ENCODE measurements around the gene TBK1.
"Not testable (repeated sequence)": the region's sequence is repeated elsewhere in the genome, so short reads cannot be mapped to it uniquely, and the experiment has no call there.

Gene TBK1

DNA sequence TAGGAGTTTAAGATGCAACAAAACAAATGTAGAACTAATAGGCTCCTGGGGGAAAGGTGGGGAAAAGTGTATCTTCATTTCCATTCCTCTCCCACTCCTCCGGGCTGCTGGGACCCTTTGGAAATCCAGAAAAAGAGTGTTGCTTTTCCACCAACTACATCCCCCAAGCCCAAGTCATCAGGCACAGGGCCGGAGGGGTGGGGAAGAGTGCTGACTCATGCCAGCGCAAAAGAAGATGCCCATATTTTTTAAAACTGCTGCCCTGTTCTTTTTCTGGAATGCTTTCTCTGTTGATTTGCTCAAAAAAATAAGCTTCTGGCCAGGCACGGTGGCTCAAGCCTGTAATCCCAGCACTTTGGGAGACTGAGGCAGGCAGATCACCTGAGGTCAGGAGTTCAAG lies 70.9 kb downstream of the TBK1 start:
- TF ChIP-seq, protein P1, sequence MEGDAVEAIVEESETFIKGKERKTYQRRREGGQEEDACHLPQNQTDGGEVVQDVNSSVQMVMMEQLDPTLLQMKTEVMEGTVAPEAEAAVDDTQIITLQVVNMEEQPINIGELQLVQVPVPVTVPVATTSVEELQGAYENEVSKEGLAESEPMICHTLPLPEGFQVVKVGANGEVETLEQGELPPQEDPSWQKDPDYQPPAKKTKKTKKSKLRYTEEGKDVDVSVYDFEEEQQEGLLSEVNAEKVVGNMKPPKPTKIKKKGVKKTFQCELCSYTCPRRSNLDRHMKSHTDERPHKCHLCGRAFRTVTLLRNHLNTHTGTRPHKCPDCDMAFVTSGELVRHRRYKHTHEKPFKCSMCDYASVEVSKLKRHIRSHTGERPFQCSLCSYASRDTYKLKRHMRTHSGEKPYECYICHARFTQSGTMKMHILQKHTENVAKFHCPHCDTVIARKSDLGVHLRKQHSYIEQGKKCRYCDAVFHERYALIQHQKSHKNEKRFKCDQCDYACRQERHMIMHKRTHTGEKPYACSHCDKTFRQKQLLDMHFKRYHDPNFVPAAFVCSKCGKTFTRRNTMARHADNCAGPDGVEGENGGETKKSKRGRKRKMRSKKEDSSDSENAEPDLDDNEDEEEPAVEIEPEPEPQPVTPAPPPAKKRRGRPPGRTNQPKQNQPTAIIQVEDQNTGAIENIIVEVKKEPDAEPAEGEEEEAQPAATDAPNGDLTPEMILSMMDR (IDR thresholded peaks at IDR 0.05; ENCODE audit: low read depth, low read length) = no peak
- peak; percentile 15 for DNase-seq (ENCODE audit: low read depth, low spot score)
- H3K4me3 ChIP-seq (ENCODE audit: low read depth, low read length) = no peak overlapping the region
- in situ Hi-C loops (cut with HindIII; ENCODE audit: low sequenced_read_pairs) = no loop called here

GRCh38 chr12:64523565-64524444 lies 71.9 kb downstream of the TBK1 start:
- H3K4me3 ChIP-seq (ENCODE audit: low read depth, low read length); in situ Hi-C loops (cut with HindIII; ENCODE audit: low sequenced_read_pairs): not testable (repeated sequence)
- DNase-seq (ENCODE audit: low read depth, low spot score) = peak; percentile 36

GRCh38 chr12:64525461-64526160 lies 73.7 kb downstream of the TBK1 start:
- in situ Hi-C loops (cut with HindIII; ENCODE audit: low sequenced_read_pairs) = no loop called here

GRCh38 chr12:64526859-64527258 lies 74.9 kb downstream of the TBK1 start:
- DNase-seq (ENCODE audit: low read depth, low spot score) = peak; percentile 38
- TF ChIP-seq, protein P1 (IDR thresholded peaks at IDR 0.05; ENCODE audit: low read depth, low read length) = no peak
- in situ Hi-C loops (cut with HindIII; ENCODE audit: low sequenced_read_pairs) = no loop called here
- H3K4me3 ChIP-seq (ENCODE audit: low read depth, low read length) = no peak overlapping the region

More at GRCh38 chr12:64525461-64526160, 73.7 kb downstream of the TBK1 start:
- DNase-seq (ENCODE audit: low read depth, low spot score) = no peak
- no peak overlapping the region for H3K4me3 ChIP-seq (ENCODE audit: low read depth, low read length)
- TF ChIP-seq, protein P1 (IDR thresholded peaks at IDR 0.05; ENCODE audit: low read depth, low read length) = no peak

- TF ChIP-seq, protein P1 (IDR thresholded peaks at IDR 0.05; ENCODE audit: low read depth, low read length) = no peak
- no peak overlapping the region for H3K4me3 ChIP-seq (ENCODE audit: low read depth, low read length)
- in situ Hi-C loops (cut with HindIII; ENCODE audit: low sequenced_read_pairs) = no loop called here
Observed at GRCh38 chr12:64528616-64529015, 76.7 kb downstream of the TBK1 start.

DNA sequence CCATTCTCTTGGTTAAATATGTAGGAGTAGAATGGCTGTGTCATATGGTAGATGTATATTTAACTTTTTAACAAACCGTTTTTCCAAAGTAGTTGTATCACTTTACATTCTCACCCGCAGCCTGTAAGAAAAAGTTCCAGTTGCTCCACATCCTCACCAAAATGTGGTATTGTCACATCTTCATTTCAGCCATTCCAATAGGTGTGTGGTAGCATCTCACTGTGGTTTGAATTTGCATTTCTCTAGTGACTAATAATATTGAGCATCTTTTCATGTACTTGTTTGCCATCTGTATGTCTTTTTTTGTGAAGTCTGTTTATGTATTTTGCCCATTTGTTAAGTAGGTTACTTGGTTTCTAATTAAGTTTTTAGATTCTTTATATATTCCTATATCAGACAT lies 78.6 kb downstream of the TBK1 start:
- H3K4me3 ChIP-seq (ENCODE audit: low read depth, low read length) = no peak overlapping the region
- DNase-seq (ENCODE audit: low read depth, low spot score) = no peak
- TF ChIP-seq, protein P1 (IDR thresholded peaks at IDR 0.05; ENCODE audit: low read depth, low read length) = no peak
- in situ Hi-C loops (cut with HindIII; ENCODE audit: low sequenced_read_pairs) = no loop called here

More at GRCh38 chr12:64528616-64529015, 76.7 kb downstream of the TBK1 start:
- DNase-seq (ENCODE audit: low read depth, low spot score) = no peak
